Pulmonary artery endothelial cell (primary cell): ENCODE measurements around the gene COL9A3. TPM values are rescaled to one million over a fixed set of nuclear protein-coding genes. Genes with fewer than 3 reads are reported as not detected.
"Not testable (repeated sequence)": the region's sequence is repeated elsewhere in the genome, so short reads cannot be mapped to it uniquely, and the experiment has no call there.

Experiments
- DNase-seq: peaks from one replicate; pipeline ENCODE4 v3.0.0-alpha.2; 2011; ENCODE audit warnings: low read depth, low spot score
- total RNA-seq: library from RNA; depleted of rRNA; stranded (reverse); fragments of >200 nt; gene quantifications from 2 replicates; pipeline ENCODE4 v1.2.3, GENCODE V29; 2014

COL9A3 gene
- total RNA-seq, 1 donor from 2014 or later, result 0.20 TPM

- no peak for DNase-seq
Measured at GRCh38 chr20:62834967-62835730, 18.3 kb downstream of the COL9A3 start.

- no peak for DNase-seq
Measured at GRCh38 chr20:62835931-62836861, 19.3 kb downstream of the COL9A3 start.

DNA sequence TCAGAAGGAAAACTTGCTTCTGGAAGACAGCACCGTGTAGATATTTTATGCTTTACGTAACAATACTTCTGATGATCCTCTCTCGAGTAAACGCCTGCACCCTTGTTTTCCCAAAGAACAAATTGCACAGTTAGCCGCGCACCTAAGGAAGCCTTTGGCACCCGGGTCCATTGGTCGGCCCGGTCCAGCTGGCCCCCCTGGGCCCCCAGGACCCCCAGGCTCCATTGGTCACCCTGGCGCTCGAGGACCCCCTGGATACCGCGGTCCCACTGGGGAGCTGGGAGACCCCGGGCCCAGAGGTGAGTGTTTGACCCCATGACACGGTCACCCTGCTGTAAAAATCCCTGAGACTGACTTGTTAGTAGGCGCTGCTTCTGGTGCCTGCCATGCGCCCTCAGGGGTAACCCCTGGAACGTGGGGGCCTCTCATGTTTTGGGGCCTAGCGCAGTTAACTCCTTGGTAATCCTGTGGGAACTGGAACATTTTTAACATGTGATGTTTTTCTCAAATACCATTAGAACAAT lies 20.2 kb downstream of the COL9A3 start:
- DNase-seq, result no peak

- DNase-seq, result no peak
Measured at GRCh38 chr20:62837790-62838127, 20.9 kb downstream of the COL9A3 start.

DNA sequence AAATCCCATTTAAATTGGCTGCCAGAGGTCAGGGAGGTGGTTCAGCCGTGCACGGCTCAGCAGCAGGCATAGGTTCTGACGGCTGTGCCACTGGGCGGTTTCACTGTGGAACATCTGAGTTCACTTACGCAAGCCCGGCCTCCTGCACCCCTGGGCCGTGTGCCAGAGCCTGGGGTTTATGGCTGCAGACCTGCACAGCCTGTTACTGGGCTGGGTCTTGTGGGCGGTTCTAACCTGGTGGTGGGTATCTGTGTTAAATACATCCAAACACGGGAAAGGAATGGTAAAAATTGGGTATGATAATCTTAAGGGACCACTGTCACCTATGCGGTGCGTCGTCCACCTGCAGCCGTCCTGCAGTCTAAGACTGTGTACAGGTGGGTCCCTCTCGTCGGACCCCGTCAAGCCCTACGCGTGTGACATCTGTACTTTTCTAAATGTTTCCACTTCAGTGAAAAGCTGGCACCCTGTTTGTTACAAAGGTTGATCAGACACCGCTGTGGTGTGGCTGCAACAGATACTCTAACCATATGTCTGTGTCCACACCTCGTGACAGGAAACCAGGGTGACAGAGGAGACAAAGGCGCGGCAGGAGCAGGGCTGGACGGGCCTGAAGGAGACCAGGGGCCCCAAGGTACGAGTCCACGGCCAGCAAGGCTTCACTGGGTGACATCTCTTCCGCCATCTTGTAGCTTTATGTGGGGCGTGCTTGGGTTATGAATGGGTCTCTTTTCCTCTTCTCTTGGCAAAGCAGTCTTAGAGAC lies 21.5 kb downstream of the COL9A3 start:
- no peak for DNase-seq

- DNase-seq, result no peak
Measured at GRCh38 chr20:62839261-62839660, 22.4 kb downstream of the COL9A3 start.

DNA sequence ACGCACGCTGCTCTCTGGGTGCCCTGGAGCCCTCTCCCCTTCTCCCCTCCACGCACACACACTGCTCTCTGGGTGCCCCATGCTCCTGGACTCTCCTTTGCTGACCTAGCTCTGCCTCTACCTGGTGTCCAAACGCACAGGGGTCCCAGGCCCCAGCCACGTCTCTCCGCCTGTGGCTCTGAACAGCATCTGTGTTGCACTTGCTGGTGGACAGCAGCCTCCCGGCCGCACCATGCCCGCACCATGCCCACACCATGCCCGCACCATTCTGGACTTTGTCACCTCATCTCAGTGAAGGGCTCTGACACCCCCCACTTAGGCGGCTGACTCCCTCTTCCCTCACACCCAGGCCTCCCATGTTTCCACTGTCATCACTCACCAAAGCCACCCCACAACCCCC lies 23.0 kb downstream of the COL9A3 start:
- no peak for DNase-seq

- no peak for DNase-seq
Measured at GRCh38 chr20:62840244-62841197, 23.7 kb downstream of the COL9A3 start.

- no peak for DNase-seq
Measured at GRCh38 chr20:62841705-62842212, 24.9 kb downstream of the COL9A3 start.

- no peak for DNase-seq
Measured at GRCh38 chr20:62843656-62844055, 26.8 kb downstream of the COL9A3 start.

DNA sequence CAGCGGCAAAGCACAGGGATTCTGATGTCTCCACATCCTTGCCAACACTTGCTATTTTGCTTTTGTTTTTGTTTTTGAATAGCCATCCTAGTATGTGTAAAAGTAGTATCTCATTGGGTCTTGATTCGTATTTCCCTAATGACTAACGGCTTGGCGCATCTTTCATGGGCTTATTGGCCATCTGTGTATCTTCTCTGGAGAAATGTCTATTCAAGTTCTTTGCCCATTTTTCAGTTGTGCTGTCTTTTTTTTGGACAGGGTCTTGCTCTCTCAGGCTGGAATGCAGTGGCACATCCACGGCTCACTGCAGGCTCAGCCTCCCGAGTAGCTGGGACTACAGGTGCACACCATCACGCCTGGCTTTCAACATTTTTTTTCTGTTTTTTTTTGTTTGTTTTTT lies 27.3 kb downstream of the COL9A3 start:
- no peak for DNase-seq

DNA sequence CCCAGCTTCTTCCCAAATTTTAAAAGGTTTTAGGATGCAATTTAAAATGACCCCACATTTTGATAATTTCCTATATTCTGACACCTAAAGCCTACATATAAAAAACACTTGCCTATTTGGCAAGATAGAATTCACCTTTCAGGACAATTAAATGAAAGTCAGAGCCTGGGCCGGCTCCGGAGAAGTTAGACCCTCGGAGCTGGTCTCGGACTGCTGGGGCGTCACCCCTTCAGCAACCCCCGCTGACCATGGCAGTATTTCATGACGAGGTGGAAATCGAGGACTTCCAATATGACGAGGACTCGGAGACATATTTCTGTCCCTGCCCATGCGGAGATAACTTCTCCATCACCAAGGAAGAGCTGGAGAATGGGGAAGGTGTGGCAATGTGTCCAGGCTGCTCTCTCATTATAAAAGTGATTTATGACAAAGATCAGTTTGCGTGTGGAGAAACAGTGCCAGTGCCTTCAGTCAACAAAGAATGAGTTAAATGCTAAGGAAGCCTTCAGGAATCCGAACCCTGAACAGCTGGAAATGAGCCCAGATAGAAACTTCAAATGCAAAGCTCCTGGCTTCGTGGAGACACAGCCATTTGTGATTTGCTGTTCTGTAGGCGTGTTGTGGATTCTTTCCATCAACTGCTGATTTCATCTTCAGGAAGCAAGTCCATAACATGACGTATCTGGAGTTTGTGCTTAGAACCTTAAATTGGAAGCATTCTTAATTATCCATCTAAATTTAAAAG lies 28.7 kb downstream of the COL9A3 start:
- no peak for DNase-seq

DNA sequence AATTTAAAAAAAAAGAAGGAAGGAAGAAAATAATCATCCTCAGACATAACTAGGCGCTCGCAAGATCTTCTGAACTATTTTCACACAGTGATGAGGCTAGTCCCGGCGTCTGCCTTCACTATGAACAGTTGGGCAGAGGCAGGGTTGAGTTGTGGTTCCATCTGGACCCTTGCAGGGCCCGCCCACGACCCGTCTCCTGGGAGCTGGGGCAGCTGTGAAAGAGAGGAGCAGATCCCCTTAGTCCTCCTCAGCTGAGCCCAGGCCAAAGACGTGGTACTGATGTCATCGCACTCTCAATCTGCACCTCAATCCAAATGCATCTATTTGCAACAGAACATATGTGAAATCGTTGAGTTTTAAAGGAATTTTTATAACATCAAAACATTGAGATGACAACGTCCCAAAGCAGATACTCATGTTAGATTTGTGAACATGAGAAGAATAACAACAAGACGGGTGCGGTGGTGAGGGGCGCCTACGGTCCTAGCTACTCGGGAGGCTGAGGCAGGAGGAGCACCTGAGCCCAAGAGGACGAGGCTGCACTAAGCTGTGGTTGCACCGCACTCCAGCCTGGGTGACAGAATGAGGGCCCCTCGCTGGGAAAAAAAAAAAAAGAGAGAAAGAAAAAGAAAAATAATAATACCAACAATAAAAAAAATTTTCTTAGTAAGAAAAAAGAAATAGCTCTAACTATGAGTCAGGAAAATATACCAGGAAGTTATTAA lies 29.5 kb downstream of the COL9A3 start:
- no peak for DNase-seq

GRCh38 chr20:62848917-62849316 lies 32.1 kb downstream of the COL9A3 start:
- not testable (repeated sequence) for DNase-seq

DNA sequence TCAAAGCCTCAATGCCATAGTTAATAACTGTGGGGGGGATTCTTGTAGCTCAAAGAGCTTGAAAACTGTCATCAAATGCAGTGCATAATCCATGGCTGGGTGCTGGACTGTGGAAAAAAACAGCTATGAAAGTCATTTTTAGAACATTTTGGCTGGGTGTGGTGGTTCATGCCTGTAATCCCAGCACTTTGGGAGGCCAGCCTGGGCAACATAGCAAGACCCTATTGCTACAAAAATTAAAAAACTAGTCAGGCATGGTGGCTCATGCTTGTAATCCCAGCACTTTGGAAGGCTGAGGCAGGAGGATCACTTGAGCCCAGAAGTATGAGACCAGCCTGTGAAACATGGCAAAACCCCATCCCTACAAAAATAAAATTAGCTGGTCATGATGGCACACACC lies 32.6 kb downstream of the COL9A3 start:
- DNase-seq, result no peak

GRCh38 chr20:62850333-62850974 lies 33.6 kb downstream of the COL9A3 start:
- DNase-seq, result no peak

GRCh38 chr20:62852196-62852595 lies 35.3 kb downstream of the COL9A3 start:
- DNase-seq, result no peak

DNA sequence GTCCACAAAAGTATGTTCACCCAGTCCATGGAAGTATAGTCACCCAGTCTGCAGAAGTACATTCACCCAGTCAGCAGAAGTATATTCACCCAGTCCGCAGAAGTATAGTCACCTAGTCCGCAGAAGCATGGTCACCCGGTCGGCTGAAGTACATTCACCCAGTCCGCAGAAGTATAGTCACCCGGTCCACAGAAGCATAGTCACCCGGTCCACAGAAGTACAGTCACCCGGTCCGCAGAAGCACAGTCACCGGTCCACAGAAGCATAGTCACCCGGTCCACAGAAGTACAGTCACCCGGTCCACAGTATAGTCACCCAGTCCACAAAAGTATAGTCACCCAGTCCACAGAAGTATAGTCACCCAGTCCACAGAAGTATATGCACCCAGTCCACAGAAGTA lies 36.0 kb downstream of the COL9A3 start:
- no peak for DNase-seq
